GM18502 (cell line): ENCODE data around the gene CTIF.

Experiments used
- ATAC-seq: cut with Tn5 transposase; IDR thresholded peaks from one replicate; pipeline ENCODE4 v1.9.1; 2021; ENCODE audit warnings: mild to moderate bottlenecking; ENCODE audit not compliant: unreplicated experiment, poor library complexity

CTIF gene

GRCh38 chr18:48616484-48617255 lies 77.8 kb downstream of the CTIF start:
- ATAC-seq: no peak

DNA sequence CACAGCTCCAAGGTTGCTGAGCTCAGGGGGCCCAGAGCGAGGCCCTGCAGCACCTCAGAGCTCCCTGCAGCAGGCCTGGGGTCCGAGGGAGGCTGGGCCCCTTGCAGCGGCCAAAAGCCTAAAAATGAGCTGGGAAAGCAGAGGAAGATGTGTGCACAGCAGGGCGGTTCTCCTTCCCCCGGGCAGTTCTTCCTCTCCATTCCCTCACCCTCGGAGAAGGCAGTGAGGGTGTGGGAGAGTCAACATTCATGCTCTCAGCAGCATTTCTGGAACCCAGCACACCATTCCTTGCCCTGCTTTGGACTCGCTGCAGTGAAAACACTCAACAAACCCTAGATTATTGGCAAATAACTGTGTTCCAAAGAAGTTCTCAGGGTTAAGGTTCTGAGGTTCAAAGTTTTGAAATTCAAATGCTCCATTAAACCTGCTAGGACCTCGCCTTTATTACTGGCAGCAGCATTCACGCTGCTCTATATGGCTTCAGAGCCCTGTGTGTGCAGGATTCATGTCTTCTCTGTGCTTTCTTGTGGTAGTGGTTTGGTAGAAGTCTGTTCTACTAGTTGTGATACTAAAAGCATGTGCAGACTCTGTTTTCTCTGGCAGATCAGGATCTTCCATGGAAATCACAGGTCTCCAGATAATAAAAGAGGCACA lies 79.1 kb downstream of the CTIF start:
- no peak for ATAC-seq

DNA sequence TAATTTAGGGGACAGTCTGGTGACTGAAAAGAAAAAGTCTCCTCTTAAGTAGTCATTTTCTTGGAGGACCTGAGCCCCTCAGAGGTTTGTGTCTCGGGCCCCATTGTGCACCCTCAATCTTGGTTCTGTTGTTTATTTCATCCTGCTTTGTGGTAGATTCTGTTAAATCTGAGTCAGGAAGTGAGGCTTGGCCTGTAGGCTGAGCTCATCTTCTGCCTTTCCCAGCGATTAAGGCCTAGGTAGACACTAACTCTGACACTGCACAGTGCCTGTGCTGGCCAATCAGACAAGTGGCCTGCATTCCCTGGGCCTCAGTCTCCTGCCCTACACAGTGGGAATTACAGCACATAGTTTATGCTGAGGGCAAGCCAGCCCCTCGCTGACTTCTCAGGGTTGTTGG lies 80.2 kb downstream of the CTIF start:
- ATAC-seq: no peak

DNA sequence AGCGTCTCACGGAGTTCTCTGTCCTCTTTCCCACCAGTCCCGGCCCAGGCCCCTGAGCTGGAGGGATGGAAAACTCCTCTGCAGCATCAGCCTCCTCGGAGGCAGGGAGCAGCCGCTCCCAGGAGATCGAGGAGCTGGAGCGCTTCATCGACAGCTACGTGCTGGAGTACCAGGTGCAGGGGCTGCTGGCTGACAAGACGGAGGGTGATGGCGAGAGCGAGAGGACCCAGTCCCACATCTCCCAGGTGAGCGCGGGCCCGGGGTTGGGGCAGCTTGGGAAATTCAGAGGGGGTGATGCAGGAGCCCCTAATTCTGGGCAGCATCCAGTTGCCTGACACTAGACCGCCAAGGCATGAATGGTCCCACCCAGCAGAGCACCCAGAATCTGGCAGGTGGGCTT lies 80.7 kb downstream of the CTIF start:
- ATAC-seq: no peak

DNA sequence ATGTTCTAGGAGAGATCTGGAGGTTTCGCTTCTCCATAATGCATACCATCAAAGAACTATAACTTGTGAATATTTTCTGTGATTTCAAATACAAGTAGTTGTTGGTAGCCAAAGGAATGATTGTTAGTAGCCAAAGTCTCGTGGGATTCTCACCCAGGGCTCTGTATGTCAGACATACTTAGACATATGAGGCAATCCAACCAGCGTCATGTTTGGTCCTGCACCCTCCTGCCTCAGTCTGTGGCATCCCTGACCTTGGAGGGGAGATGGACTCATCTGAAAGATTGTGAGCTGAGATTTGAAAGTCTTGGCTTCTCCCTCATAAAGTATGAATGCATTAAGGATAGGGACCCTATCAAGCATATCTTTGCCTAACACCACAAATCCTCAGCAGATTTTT lies 81.2 kb downstream of the CTIF start:
- ATAC-seq: no peak

DNA sequence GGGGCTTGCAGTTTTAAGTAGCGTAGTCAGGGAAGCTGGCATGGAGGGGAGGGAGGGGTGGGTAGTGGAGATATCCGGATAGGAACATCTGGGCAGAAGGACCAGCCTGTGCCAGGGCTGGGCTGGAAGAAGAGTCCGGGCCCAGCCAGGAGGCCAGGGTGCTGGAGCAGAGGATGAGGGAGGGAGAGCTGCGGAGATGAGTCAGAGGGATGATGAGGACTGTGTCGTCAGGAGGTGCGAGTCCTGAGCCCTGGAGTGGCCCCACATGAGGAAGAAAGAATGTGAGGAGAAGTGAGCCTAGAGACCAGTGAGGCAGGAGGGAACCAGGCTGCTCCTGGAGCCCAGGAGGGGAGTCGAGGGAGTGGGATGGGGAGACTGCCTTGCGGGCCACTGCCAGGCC lies 82.4 kb downstream of the CTIF start:
- ATAC-seq: no peak

DNA sequence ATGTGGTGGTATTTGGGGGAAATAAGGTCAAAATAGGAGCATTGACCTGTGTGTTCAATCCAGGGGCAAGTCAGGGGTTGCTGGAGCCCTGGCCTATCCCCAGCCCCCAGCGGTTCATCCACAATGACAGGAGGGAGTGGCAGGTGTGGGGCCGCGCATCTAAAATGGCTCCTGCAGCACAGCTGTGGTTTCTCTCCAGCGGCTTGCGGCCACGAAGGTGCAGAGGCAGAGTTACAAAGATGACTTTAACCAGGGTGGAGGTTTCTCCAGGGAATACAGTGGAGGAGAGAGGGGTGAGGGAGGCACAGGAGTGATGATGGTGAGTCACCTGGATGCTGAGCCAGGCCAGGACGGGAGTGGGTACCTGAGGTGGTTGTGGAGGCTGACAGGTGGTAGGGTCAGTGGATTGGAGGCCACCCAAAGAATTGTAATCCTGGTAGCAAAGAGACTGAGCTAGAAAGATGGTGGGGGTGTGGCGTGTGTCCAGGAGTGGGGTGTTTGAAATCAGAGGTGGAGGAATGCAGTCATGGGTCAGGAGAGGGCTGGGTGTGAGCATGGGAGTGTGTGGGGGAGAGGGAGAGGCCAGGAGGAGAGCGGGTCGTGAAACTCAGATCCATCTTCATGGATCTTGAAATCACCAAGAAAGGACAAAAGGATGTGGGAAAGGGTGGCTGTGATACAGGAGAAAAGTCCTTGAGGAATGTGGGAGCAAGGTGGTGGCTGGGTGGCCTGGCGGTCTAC lies 83.2 kb downstream of the CTIF start:
- peak; percentile 59 for ATAC-seq

DNA sequence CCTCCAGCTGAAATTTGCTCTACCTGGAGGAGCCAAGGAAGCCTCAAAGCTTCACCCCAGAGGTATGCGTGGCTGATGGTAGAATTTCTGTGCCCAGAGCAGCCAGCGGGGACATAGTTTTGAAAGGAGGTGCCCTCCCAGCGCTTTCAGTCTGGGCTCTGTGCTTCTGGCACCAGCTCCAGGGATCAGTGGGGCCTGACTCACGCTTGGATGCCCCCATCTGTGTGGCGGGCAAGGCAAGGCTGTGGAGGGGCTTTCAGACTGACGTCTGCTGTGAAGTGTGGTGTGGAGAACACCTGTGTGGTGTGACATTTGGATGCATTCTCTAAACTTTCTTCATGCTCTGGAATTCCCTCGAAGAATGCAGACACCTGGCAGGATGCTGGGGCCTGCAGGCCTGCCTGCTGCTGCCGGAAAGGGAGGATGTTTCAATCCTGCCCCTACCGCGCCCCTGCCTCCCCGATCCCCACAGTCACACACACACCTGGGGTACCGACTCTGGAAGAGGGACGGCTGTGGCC lies 84.1 kb downstream of the CTIF start:
- peak; percentile 53 for ATAC-seq

- no peak for ATAC-seq
Measured at GRCh38 chr18:48623468-48624235, 84.8 kb downstream of the CTIF start.

DNA sequence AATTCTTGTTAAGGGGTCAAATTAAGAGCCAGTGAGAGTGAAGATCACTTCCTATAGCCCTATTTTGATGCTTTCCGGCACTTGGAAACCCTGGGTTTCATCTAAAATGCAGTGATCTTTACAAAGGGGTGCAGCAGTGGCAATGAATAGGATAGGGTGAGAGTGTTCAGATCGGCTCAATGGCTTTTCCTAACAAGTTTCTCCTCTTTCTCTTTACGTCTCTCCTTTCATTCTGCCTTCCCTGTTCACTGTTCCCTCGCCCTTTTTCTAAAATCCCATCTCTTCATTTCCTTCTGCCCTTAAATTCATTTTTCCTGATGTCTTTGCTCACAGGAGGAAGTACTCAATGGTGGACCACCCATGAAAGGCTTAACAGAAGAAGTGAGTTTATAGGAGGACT lies 86.0 kb downstream of the CTIF start:
- ATAC-seq: no peak

DNA sequence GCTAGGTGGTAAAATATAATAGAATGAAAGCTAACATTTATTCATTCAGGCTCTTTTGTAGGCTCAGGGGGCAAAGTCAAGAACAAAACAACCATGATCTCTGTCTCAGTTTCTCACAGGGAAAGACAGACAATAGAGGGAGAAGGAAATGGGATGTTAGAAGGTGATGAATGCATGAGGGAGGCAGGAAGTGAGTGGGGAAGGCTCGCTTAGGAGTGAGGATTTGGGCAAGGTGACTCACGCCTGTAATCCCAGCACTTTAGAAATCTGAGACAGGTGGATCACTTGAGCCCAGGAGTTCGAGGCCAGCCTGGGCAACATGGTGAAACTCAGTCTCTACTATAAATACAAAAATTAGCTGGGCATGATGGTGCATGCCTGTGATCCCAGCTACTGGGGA lies 88.4 kb downstream of the CTIF start:
- no peak for ATAC-seq

GRCh38 chr18:48629730-48630324 lies 91.0 kb downstream of the CTIF start:
- ATAC-seq: no peak

GRCh38 chr18:48631851-48632250 lies 93.0 kb downstream of the CTIF start:
- ATAC-seq: no peak

GRCh38 chr18:48632676-48633257 lies 93.9 kb downstream of the CTIF start:
- ATAC-seq: no peak

DNA sequence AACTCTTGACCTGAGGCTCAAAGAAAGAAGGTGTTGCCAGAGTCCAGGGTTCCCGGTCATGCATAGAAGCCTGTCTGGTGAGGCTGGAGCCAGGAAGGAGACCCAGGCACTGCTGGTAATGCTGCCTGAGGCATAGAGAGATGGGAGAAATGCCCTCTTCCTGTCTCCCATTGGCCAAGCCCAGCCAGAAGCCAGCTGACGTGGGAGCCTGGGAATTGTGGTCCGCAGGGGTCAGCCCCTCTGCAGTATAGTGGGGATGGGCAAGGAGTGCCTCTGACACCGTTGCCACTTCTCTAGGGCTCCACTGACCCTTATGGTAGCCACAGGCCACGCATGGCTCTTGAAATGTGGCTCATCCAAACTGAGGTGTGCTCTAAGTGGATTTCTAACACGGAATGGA lies 95.7 kb downstream of the CTIF start:
- ATAC-seq: no peak

- no peak for ATAC-seq
Measured at GRCh38 chr18:48634975-48635374, 96.1 kb downstream of the CTIF start.

- ATAC-seq: no peak
Measured at GRCh38 chr18:48635806-48636205, 97.0 kb downstream of the CTIF start.

- no peak for ATAC-seq
Measured at GRCh38 chr18:48636436-48636835, 97.6 kb downstream of the CTIF start.

DNA sequence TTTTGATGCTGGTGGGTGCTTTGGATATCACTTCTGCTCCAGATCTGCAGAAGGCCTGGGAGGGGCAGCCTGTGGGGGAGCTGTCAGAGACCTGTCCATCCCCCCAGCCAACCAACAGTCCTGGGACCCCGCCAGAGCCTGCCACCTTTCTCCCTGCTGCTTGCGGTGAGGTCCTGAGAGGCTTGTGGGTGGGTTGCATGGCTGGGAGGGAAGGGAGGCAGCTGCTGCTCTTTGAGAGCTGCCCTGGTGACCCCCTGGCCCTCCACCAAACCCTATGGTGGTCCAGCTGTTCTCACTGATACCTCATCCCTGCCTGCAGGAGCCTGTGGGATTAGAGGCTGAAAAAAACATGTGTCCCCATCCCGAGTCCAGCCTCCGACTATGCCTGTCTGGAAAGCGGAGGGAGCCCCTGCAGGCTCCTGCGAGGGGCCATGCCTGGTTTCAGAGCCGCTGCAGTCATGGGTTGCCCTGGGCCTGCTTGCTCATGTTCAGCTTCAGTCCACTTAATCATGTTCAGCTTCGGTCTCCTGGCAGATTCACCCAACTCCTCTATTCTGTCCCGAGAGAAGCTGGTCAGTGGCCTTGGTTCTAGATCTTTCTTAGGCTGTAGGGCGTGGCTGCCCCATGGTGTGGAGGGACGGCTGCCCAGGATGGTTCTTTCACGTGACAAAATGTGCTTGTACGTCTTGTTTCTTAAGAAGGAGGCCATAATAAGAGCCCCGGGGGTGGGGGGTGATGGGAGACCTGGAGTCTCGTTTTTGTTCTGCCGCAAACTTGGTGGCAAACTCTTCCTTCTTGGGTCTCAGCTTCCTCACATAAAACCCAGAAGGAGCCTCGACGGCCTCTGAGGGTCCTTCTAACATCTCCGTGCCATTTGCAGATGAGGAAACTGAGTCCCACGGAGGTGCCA lies 98.5 kb downstream of the CTIF start:
- no peak for ATAC-seq
